Activated CD4-positive, CD25-positive, alpha-beta regulatory T cell treated with anti-CD3 and anti-CD28 coated beads, Interleukin-2, amount 50 U/mL, for 24 hours (primary cell): ENCODE results near the gene INTS6.

Experiments
- ATAC-seq, 2 donors: fragments of 150-1000 bp; cut with Tn5 transposase; one replicate each; pipeline ENCODE4 v1.10.0; 2021; ENCODE audit warnings: mild to moderate bottlenecking in 1 of 2, moderate library complexity in 1 of 2

INTS6 gene

GRCh38 chr13:51341232-51341631, 111.6 kb downstream of the INTS6 start:
- no peak for ATAC-seq

GRCh38 chr13:51339952-51340732, 112.7 kb downstream of the INTS6 start:
- ATAC-seq, result no peak

DNA sequence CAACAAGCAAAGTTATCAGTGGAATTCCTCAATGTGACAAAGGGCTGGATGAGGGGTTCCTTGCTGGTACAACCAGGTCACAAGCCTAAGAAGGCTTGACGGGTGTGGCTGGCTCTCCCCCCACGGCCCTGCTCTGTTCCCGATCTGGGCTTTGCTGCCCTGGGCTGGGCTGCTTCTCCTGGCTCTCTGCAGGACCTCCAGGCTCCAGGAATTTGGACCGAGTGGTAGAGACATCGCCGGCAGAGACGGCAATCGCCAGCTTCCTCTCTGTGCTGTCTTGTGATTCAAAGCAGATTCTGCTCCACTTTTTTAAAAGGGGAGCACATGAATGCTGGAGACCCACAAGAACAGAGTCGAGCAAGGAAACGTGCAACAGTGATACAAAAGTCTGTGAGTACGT, 113.5 kb downstream of the INTS6 start, which contains the start of gene SERPINE3:
Gene SERPINE3 (plus strand): TSS at position 338 of the 400 bp plus-strand sequence. CDS start 1,401 bp downstream, outside the sequence.
- ATAC-seq, result no peak

- no peak for ATAC-seq
These were observed 116.1 kb downstream of the INTS6 start for GRCh38 chr13:51336746-51337145.

- ATAC-seq, result no peak
These were observed 119.0 kb downstream of the INTS6 start for GRCh38 chr13:51333826-51334225.

GRCh38 chr13:51333421-51333820, 119.4 kb downstream of the INTS6 start:
- no peak for ATAC-seq

DNA sequence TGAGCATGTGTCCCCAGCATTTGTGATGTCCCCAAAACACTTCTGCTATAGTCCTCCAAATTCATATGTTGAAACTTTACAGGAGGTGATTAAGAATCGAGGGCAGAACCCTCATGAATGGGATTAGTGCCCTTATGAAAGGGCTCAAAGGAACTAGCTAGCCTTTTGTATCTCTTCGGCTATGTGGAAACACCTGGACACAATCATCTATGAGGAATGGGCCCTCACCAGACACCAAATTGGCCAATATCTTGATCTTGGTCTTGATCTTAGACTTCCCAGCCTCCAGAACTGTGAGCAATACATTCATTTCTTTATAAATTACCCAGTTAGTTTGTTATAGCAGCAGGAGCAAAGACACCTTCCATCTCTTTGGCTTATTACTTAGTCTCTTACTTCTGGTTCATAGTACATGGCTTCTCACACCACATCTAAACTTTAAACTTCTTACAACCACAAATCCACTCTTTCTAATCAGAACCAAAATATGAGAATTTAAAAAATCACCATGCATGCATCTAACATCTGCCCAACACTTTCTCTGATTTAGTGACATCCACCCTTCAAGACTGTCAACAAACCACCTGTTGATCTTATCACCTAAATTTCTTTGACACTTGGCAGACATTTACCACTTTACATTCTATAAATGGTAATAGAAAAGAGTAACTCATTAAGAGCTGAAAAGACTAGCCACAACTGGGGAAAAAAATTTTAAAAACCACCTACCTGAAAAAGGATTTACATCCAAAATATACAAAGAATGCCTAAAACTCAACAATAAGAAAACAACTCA, 120.1 kb downstream of the INTS6 start:
- no peak for ATAC-seq

GRCh38 chr13:51331354-51331861, 121.4 kb downstream of the INTS6 start:
- ATAC-seq, result no peak

- ATAC-seq, result no peak
These were observed 122.0 kb downstream of the INTS6 start for GRCh38 chr13:51330791-51331190.

- ATAC-seq, result no peak
These were observed 123.2 kb downstream of the INTS6 start for GRCh38 chr13:51329606-51330005.

GRCh38 chr13:51328488-51328887, 124.3 kb downstream of the INTS6 start:
- no peak for ATAC-seq

- ATAC-seq, result no peak
These were observed 124.9 kb downstream of the INTS6 start for GRCh38 chr13:51327961-51328360.

DNA sequence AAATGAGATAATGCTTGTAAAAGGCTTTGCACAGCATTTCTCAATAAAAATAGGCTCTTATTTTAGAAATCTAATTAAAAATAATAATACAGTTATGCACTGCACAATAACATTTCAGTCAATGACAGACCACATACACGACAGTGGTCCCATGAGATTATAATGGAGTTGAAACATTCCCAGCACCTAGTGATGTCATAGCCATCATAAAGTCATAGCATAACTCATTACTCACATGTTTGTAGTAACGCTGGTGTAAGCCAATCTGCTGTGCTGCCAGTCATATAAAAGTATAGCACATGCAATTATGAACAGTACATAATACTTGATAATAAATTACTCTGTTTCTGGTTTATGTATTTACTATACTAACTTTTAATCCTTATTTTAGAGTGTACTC, 126.1 kb downstream of the INTS6 start:
- no peak for ATAC-seq

DNA sequence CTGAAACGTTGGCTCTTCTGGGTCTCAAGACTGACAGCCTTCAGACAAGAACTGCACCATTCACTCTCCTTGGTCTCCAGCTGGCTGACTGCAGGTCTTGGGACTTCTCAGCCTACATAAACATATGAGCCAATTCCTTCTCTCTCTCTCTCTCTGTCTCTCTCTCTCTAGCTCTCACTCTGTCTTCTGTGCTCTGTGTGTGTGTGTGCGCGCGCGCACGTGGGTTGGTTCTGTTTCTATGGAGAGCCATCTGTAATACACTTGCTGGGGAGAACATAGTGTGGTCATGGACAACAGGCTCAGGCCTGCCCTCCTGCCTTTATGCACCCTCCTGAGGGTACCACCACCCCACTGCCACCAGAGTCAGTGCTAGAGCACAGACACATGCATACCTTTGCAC, 127.0 kb downstream of the INTS6 start:
- ATAC-seq, result no peak

DNA sequence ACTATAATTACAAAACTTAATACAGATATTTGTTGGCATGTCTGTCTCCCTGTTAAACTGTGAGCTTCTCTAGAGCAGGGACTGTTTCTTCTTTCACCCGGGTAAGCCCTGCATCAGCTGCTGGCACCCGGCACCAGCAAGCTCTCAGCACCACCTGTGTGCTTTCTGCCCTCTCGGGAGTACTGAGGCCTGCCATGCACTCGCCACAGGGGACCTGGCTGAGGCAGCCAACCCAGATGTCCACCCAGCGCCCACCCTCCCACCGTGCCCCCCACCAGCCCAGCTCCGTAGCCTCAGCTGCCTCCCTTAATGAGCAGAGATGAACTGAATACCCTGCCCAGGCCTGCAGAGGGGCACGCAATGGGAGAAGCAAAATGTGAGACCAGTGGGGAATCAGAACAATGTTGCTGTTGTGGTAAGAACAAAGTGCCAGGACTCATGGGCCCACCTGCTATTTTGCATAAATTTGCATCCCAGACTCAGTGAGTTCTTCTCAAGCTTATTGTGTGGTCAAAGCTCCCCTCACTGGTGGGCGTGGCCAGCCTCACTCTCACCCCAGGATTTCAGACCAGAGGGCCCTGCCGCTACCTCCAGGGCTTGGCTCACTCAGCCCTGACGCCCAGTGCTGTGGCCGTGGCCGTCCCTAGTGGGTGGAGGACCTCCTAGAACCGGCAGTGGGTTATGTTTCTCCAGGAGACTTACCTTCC, 128.0 kb downstream of the INTS6 start:
- ATAC-seq, result no peak

DNA sequence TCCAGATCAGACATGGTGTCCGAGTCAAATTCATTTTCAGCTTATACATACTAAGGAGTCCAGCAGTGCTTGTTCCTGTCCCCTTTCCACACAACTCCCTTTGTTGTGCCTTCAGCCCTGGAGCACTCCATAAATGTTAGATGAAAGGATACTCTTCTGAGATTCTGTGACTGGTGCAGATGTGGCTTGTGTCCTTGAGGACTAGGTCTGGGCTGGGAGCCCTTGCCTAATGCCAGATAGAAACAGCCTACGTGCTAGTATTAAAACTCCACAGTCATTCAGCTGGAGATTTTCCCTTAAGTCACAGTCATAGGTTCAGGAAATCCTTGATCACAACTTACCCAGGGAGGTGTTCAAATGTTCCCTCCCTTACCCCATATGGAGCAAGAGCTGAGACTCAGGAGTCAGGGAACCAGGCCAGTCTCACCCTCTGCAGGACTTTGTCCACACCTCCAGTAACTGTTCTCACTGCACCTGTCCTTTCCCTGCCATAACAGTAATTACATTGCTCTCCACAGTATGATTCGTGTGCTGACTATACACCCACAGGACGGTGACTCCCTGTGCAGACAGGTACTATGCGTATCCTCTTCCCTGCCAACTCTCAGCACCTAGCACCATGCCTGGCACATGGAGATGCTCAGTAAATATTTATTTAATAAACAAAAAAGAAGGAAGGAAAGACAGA, 128.9 kb downstream of the INTS6 start:
- ATAC-seq, result no peak

DNA sequence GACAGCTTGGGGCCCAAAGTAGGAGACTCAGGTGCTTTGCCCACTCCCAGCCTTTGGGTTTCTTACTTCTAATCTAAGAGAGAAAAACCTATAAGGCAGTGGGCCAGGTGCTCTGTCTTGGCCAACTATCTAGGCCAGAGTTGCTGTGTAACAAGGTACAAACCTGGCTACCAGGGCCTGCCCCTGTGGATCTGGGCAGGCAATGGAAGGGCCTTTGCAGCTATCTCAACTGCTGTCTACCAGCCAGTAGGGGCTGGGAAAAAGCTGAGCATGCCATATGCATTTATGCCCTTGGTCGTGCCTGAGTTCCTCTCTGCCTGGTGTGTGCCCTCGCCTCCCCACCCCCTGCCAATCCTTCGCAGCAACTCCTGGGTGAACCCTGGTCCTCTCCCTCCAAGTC, 130.0 kb downstream of the INTS6 start:
- ATAC-seq, result no peak

DNA sequence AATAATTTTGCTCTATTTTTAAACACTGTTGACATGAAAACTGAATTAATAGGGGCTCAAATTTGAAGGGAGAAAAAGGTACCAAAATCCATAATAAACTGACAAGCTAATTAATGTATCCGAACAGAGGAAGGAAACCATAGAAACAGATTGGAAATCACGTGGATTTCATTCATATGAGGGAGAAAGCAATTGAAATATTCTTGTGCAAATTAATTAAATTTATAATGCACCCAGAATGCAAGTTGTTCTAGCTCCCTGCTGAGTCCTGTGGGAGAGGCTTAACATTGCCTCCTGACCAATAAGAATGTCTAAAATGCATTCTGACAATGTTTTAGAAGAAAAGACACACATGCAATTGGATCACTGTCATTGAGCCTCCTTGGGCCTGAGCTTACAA, 131.0 kb downstream of the INTS6 start:
- no peak for ATAC-seq

GRCh38 chr13:51318876-51319275, 134.0 kb downstream of the INTS6 start:
- ATAC-seq, result no peak

- ATAC-seq, result no peak
These were observed 134.8 kb downstream of the INTS6 start for GRCh38 chr13:51318015-51318414.

GRCh38 chr13:51317262-51317661, 135.6 kb downstream of the INTS6 start:
- ATAC-seq, result no peak

GRCh38 chr13:51313619-51314018, 139.2 kb downstream of the INTS6 start:
- no peak for ATAC-seq
